ENCODE results near the gene PSMB2. TPM values are rescaled to one million over a fixed set of nuclear protein-coding genes. Genes with fewer than 3 reads are reported as not detected.
"Not testable (repeated sequence)": the region's sequence is repeated elsewhere in the genome, so short reads cannot be mapped to it uniquely, and the experiment has no call there.

The PSMB2 gene
- total RNA-seq = 36.5 TPM

- ATAC-seq (peak; percentile 98), DNase-seq (ENCODE audit: low spot score) (peak; percentile 98)
- intact Hi-C loops (cut with DNase I) = no loop called here
Observed at GRCh38 chr1:35641233-35641866, at the start of gene PSMB2. TSS of gene PSMB2 (minus strand) at chr1:35641526. CDS start at chr1:35641432, 94 bp downstream.

- DNase-seq (ENCODE audit: low spot score) (no peak), ATAC-seq (no peak)
- intact Hi-C loops (cut with DNase I) = no loop called here
Observed at GRCh38 chr1:35691080-35691479, 49.8 kb upstream of the PSMB2 start.

- DNase-seq (ENCODE audit: low spot score); ATAC-seq; intact Hi-C loops (cut with DNase I): not testable (repeated sequence)
Observed at GRCh38 chr1:35690103-35690502, 48.8 kb upstream of the PSMB2 start.

GRCh38 chr1:35688161-35688560, 46.8 kb upstream of the PSMB2 start:
- intact Hi-C loops (cut with DNase I) = no loop called here
- ATAC-seq (no peak), DNase-seq (ENCODE audit: low spot score) (no peak)

GRCh38 chr1:35683012-35683411, 41.7 kb upstream of the PSMB2 start:
- intact Hi-C loops (cut with DNase I) = no loop called here
- DNase-seq (ENCODE audit: low spot score) = no peak
- no peak for ATAC-seq

- intact Hi-C loops (cut with DNase I) = no loop called here
- ATAC-seq (no peak), DNase-seq (ENCODE audit: low spot score) (no peak)
Observed at GRCh38 chr1:35680271-35680670, 38.9 kb upstream of the PSMB2 start.

GRCh38 chr1:35675773-35676172, 34.4 kb upstream of the PSMB2 start:
- intact Hi-C loops (cut with DNase I) = no loop called here
- DNase-seq (ENCODE audit: low spot score) (no peak), ATAC-seq (no peak)

GRCh38 chr1:35674111-35674510, 32.8 kb upstream of the PSMB2 start:
- ATAC-seq (no peak), DNase-seq (ENCODE audit: low spot score) (no peak)
- intact Hi-C loops (cut with DNase I) = no loop called here

- ATAC-seq (no peak), DNase-seq (ENCODE audit: low spot score) (no peak)
- intact Hi-C loops (cut with DNase I) = no loop called here
Observed at GRCh38 chr1:35672116-35672515, 30.8 kb upstream of the PSMB2 start.

- ATAC-seq = no peak
- intact Hi-C loops (cut with DNase I) = no loop called here
- no peak for DNase-seq (ENCODE audit: low spot score)
Observed at GRCh38 chr1:35668506-35668905, 27.2 kb upstream of the PSMB2 start.

GRCh38 chr1:35666916-35667315, 25.6 kb upstream of the PSMB2 start:
- no peak for ATAC-seq
- no peak for DNase-seq (ENCODE audit: low spot score)
- intact Hi-C loops (cut with DNase I) = no loop called here

- ATAC-seq = no peak
- no peak for DNase-seq (ENCODE audit: low spot score)
- intact Hi-C loops (cut with DNase I) = no loop called here
Observed at GRCh38 chr1:35666216-35666615, 24.9 kb upstream of the PSMB2 start.

GRCh38 chr1:35663434-35663833, 22.1 kb upstream of the PSMB2 start:
- DNase-seq (ENCODE audit: low spot score) = no peak
- intact Hi-C loops (cut with DNase I) = no loop called here
- ATAC-seq = no peak

- no peak for DNase-seq (ENCODE audit: low spot score)
- intact Hi-C loops (cut with DNase I) = no loop called here
- ATAC-seq = no peak
Observed at GRCh38 chr1:35661474-35661795, 20.1 kb upstream of the PSMB2 start.

- intact Hi-C loops (cut with DNase I) = no loop called here
- DNase-seq (ENCODE audit: low spot score) (no peak), ATAC-seq (no peak)
Observed at GRCh38 chr1:35660581-35661473, 19.5 kb upstream of the PSMB2 start.

GRCh38 chr1:35659589-35659988, 18.3 kb upstream of the PSMB2 start:
- DNase-seq (ENCODE audit: low spot score) (no peak), ATAC-seq (no peak)
- intact Hi-C loops (cut with DNase I) = no loop called here

- DNase-seq (ENCODE audit: low spot score) = no peak
- intact Hi-C loops (cut with DNase I) = no loop called here
Observed at GRCh38 chr1:35657851-35658250, 16.5 kb upstream of the PSMB2 start.

GRCh38 chr1:35656863-35657232, 15.5 kb upstream of the PSMB2 start:
- DNase-seq (ENCODE audit: low spot score) (no peak), ATAC-seq (no peak)
- intact Hi-C loops (cut with DNase I) = no loop called here

More at GRCh38 chr1:35657851-35658250, 16.5 kb upstream of the PSMB2 start:
- ATAC-seq = no peak

- ATAC-seq = no peak
- intact Hi-C loops (cut with DNase I) = no loop called here
Observed at GRCh38 chr1:35656148-35656862, 15.0 kb upstream of the PSMB2 start.

GRCh38 chr1:35655196-35655595, 13.9 kb upstream of the PSMB2 start:
- DNase-seq (ENCODE audit: low spot score) (no peak), ATAC-seq (no peak)
- intact Hi-C loops (cut with DNase I) = no loop called here

More at GRCh38 chr1:35656148-35656862, 15.0 kb upstream of the PSMB2 start:
- DNase-seq (ENCODE audit: low spot score) = no peak
